ENCODE measurements around the gene EFCAB11.
"Not testable (repeated sequence)": the region's sequence is repeated elsewhere in the genome, so short reads cannot be mapped to it uniquely, and the experiment has no call there.

Gene EFCAB11

GRCh38 chr14:89911010-89911919 lies 43.3 kb downstream of the EFCAB11 start:
- DNase-seq (ENCODE audit: low read depth, low spot score): no peak

- DNase-seq (ENCODE audit: low read depth, low spot score): no peak
Measured at GRCh38 chr14:89910691-89911009, 43.9 kb downstream of the EFCAB11 start.

DNA sequence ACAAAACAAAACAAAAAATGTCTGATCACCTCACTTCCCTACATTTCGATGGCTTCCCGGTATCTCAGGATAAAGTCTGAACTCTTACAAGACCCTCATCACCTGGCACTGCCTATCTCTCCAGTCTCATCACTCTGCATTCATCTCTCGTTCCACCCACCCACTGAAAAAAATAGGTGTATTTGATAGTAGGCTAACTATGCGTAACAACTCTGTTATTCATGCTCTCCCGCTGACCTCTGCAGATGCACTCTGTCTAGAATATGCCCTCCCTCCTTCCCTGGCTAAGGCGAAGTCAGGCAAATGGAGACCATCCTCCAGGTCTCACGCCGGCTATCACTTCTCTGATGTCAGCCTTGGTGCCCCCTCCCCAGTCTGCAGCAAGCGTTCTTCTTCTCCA lies 44.9 kb downstream of the EFCAB11 start:
- DNase-seq (ENCODE audit: low read depth, low spot score): no peak

DNA sequence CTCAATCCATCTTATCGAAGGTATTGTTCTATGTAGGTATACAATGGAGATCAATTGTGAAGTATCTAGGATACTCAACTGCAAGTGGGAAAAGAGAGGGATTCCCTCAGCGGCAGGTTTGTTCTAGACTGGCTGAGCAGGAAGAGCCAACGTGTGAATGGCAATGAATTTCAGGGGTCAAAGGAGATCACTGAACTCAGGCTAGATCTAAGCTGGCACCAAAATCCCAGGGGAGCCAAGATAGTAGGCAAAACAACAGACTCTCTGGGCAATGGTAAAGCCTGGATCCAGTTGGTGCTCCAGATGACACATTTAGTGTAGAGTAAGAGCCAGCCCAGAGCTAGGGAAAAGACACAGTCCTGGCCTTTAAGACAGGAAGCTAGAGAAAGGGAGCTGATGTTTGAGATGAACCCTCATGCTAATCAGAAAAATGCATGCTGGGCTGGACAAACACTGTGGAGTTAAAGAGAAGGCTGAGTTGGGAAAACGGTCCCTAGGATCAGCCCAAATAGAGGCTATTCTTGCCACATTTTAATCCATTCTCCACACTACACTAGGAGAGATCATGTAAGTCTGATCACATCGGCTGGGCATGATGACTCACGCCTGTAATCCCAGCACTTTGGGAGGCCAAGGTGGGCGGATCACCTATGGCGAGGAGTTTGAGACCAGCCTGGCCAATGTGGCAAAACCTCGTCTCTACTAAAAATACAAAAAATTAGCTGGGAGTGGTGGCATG lies 45.6 kb downstream of the EFCAB11 start:
- no peak for DNase-seq (ENCODE audit: low read depth, low spot score)

- DNase-seq (ENCODE audit: low read depth, low spot score): no peak
Measured at GRCh38 chr14:89907655-89908054, 46.9 kb downstream of the EFCAB11 start.

DNA sequence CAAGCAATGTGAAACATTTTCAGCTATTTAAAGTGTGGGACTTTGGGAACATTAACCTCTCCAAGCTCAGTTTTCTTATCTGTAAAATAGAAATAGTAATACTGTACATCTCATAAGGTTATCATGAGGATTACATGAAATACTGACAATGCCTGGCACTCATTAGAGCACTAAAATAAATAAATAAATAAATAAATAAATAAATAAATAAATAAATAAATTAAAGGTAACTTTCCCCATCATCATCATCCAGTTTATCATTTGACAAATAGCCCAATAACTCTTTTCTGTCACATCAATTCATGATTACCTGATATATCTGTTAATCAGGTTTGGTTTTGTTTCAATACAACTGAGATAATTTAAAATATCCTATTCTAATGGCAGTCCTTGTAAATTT lies 48.5 kb downstream of the EFCAB11 start:
- DNase-seq (ENCODE audit: low read depth, low spot score): no peak

DNA sequence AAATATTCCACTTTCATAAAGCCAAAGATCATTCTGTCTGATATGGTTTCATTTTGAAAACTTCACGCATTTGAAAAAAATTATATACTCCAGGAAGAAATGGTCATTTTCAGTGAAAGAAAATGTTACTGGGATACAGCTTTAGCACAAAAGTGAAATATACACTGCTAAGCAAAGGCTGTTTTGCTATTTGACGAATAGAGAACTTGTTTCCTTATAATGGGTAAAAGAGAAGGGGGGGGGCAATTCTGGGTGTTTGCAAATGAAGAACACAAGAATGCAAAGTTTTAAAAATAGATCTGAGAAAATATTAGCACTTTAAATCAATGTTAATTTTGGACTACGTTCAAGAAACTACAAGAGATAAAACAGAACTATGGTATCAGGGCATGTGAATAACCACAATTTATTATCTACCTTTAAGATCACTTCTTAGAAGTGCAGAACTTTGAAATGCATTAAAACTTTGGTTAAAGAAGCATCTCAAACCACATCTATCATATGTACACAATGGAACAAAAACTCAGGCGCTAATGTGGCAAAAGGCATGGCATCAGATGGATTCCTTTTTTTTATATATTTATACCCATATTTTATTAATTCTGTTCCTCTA lies 51.1 kb downstream of the EFCAB11 start:
- DNase-seq (ENCODE audit: low read depth, low spot score): no peak

GRCh38 chr14:89902881-89903280 lies 51.6 kb downstream of the EFCAB11 start:
- no peak for DNase-seq (ENCODE audit: low read depth, low spot score)

DNA sequence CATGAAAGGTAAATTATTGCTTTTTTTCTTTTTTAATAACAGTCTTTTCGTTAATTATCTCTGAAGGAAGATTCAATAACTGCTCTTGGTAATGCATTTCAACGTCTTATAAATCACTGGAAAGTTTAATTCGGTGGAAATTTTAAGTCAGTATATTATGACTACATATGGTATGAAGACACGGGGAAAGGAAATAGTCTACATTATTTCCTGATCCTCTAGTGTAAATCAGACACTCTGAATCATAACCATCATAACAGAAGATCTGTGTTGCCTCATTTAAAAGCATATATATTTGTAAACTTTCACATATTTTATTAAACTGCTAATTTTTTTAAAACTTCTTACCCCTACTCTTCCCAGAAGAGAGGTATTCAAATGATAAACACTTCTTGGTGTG lies 53.7 kb downstream of the EFCAB11 start:
- no peak for DNase-seq (ENCODE audit: low read depth, low spot score)

GRCh38 chr14:89899917-89900663 lies 54.4 kb downstream of the EFCAB11 start:
- no peak for DNase-seq (ENCODE audit: low read depth, low spot score)

DNA sequence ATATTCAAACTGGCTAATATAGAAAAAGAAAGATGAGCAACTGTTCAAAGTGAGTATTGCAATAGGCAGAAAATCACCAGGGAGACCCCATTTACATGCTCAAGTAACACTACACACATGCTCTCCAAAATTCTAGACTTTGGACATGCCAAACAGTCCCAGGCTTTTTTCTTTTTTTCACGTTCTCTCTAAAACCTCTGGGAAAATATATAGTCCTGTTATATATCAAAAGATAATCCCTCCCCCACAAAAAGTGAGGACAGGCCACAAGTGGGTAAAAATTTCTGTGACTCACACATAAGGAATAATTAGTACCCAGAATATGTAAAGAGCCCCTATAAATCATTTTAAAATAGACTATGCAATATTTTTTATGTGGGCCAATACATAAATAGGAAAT lies 55.2 kb downstream of the EFCAB11 start:
- no peak for DNase-seq (ENCODE audit: low read depth, low spot score)

DNA sequence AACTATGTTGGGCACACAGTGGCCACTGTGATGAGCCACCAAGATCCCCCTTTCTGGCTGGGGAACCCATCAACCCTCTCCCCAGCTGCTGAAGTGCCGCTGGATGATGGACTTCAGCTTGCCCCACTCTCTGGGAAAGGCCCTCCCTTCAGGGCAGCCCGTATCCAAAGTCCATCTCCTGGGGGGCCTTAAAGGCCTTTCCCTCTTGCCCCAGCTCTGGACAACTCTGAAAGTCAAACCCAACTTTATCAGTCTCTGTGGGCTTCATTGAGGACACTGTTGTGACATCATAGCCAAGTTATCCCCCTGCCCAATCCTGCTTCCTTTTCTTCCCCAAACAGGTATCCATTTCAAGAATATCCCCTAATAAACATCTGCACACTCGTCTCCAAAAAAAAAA lies 61.1 kb downstream of the EFCAB11 start:
- DNase-seq (ENCODE audit: low read depth, low spot score): not testable (repeated sequence)

GRCh38 chr14:89892953-89893352 lies 61.6 kb downstream of the EFCAB11 start:
- no peak for DNase-seq (ENCODE audit: low read depth, low spot score)

GRCh38 chr14:89891721-89892120 lies 62.8 kb downstream of the EFCAB11 start:
- not testable (repeated sequence) for DNase-seq (ENCODE audit: low read depth, low spot score)

GRCh38 chr14:89891055-89891454 lies 63.5 kb downstream of the EFCAB11 start:
- DNase-seq (ENCODE audit: low read depth, low spot score): no peak

DNA sequence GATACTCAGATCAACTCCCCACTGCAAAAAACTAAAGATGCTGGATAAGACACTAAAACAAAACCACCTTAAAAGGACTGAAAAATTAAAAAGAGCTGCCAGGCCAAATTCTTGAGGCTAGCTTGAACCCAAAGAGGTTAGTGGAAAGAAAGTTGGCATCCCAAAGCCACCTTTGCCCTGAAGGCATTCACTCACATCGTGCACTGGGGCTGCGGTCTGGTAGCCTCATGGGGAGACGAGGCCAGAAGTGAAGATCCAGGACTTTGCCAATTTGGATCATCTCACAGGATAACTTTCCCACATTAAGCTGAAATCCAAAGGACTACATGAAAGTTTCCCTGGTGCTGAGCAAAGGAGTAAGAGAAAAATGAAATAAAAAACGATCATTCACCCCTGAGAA lies 63.9 kb downstream of the EFCAB11 start:
- DNase-seq (ENCODE audit: low read depth, low spot score): no peak

DNA sequence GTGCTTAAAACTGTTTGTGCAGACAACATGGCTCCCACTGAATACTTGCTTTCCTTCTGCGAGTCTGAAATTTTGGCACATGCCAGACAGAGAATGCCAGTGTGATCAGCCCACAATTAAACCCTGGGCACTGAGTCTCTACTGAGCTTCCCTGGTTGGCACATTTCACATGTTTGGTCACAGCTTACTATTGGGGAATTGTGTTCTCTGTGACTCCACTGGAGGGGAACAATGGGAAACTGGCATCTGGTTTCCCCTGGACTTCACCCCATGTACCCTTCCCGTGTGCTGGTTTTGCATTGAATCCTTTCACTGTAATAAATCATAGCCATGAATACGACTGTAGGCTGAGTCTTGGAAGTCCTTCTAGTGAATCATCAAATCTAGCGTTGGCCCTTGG lies 64.9 kb downstream of the EFCAB11 start:
- DNase-seq (ENCODE audit: low read depth, low spot score): no peak

GRCh38 chr14:89884761-89885160 lies 69.8 kb downstream of the EFCAB11 start:
- DNase-seq (ENCODE audit: low read depth, low spot score): no peak

GRCh38 chr14:89881839-89882238 lies 72.7 kb downstream of the EFCAB11 start:
- DNase-seq (ENCODE audit: low read depth, low spot score): no peak

GRCh38 chr14:89874091-89874490 lies 80.4 kb downstream of the EFCAB11 start:
- DNase-seq (ENCODE audit: low read depth, low spot score): not testable (repeated sequence)

- DNase-seq (ENCODE audit: low read depth, low spot score): no peak
Measured at GRCh38 chr14:89870316-89870715, 84.2 kb downstream of the EFCAB11 start.

DNA sequence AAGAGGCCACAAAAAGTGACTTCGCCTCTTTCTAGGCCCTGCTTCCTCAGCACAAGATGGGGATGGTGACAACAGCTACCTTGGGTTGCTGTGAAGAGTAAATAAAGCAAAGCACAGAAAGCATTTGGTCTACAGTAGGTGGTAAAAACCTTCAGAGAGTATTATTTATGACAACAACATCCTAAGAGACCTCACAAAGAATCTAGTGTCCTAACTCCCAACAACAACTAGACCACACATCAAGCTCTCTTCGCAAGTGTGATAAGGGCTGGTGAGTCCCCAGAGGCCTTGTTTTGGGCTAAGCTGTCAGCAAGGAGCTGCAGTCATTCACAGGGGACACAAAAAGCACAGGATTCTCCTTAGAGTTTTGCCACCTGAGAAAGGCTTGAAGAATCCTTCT lies 84.9 kb downstream of the EFCAB11 start:
- no peak for DNase-seq (ENCODE audit: low read depth, low spot score)

Measured in activated CD4-positive, CD25-positive, alpha-beta regulatory T cell treated with anti-CD3 and anti-CD28 coated beads, Interleukin-2, amount 50 U/mL, for 16 hours (primary cell).